ENCODE data around the gene IDE. TPM values are rescaled to one million over a fixed set of nuclear protein-coding genes. Genes with fewer than 3 reads are reported as not detected.

The IDE gene
- total and polyA plus RNA-seq, 8 donors, result 19.2 to 50.2 (median 23.1) TPM

GRCh38 chr10:92418891-92419290 lies 155.0 kb downstream of the IDE start:
- no peak for TF ChIP-seq CTCF (IDR thresholded peaks at IDR 0.05)
- intact Hi-C loops (cut with DNase I), result no loop called here
- H3K27ac ChIP-seq, result no peak overlapping the region
- H3K4me3 ChIP-seq, result no peak overlapping the region
- DNase-seq, result no peak
- peaks cover 0 to 8% of the 10 kb centered on the region in 2 donors for H3K9me3 ChIP-seq
- H3K4me1 ChIP-seq, result no peaks in the 10 kb centered on the region
- H3K36me3 ChIP-seq, result no peaks in the 10 kb centered on the region
- ATAC-seq, result no peak
- peaks cover 5 to 27% of the 10 kb centered on the region in 2 donors for H3K27me3 ChIP-seq

GRCh38 chr10:92418221-92418620 lies 155.7 kb downstream of the IDE start:
- no peak for DNase-seq
- intact Hi-C loops (cut with DNase I), result no loop called here
- peaks cover 0 to 8% of the 10 kb centered on the region in 2 donors for H3K9me3 ChIP-seq
- peaks cover 5 to 27% of the 10 kb centered on the region in 2 donors for H3K27me3 ChIP-seq
- H3K4me3 ChIP-seq, result no peak overlapping the region
- H3K36me3 ChIP-seq, result no peaks in the 10 kb centered on the region
- no peak overlapping the region for H3K27ac ChIP-seq
- no peak for TF ChIP-seq CTCF (IDR thresholded peaks at IDR 0.05)
- no peak for ATAC-seq
- H3K4me1 ChIP-seq, result no peaks in the 10 kb centered on the region

GRCh38 chr10:92413519-92413918 lies 160.4 kb downstream of the IDE start:
- Histone ChIP-seq H3K27ac (no peak overlapping the region), H3K9me3 (peaks cover 0 to 8% of the 10 kb centered on the region in 2 donors), H3K36me3 (no peaks in the 10 kb centered on the region), H3K4me1 (no peaks in the 10 kb centered on the region), H3K4me3 (no peak overlapping the region), H3K27me3 (no peaks in the 10 kb centered on the region)
- no peak for TF ChIP-seq CTCF (IDR thresholded peaks at IDR 0.05)
- no peak for ATAC-seq
- intact Hi-C loops (cut with DNase I), result no loop called here
- no peak for DNase-seq

- intact Hi-C loops (cut with DNase I), result no loop called here
- no peak overlapping the region for H3K4me3 ChIP-seq
- H3K27me3 ChIP-seq, result no peaks in the 10 kb centered on the region
- no peaks in the 10 kb centered on the region for H3K4me1 ChIP-seq
- H3K27ac ChIP-seq, result no peak overlapping the region
- H3K36me3 ChIP-seq, result no peaks in the 10 kb centered on the region
- TF ChIP-seq CTCF (IDR thresholded peaks at IDR 0.05), result no peak
- DNase-seq, result no peak
- peaks cover 0 to 8% of the 10 kb centered on the region in 2 donors for H3K9me3 ChIP-seq
- no peak for ATAC-seq
Observed at GRCh38 chr10:92413011-92413410, 160.9 kb downstream of the IDE start.

- H3K4me1 ChIP-seq, result no peaks in the 10 kb centered on the region
- ATAC-seq (no peak), DNase-seq (no peak)
- H3K27me3 ChIP-seq, result no peaks in the 10 kb centered on the region
- no peak for TF ChIP-seq CTCF (IDR thresholded peaks at IDR 0.05)
- intact Hi-C loops (cut with DNase I), result no loop called here
- H3K27ac ChIP-seq, result no peak overlapping the region
- no peak overlapping the region for H3K4me3 ChIP-seq
- peaks cover 0 to 3% of the 10 kb centered on the region in 2 donors for H3K9me3 ChIP-seq
- H3K36me3 ChIP-seq, result no peaks in the 10 kb centered on the region
Observed at GRCh38 chr10:92411406-92411805, 162.5 kb downstream of the IDE start.

All from left lung (tissue), 10 donors.